GM21447 (cell line): ENCODE measurements around the gene ANKRD24.
A peak's percentile ranks its signal among the peaks of the same experiment; 100 is the strongest.
"Not testable (repeated sequence)": the region's sequence is repeated elsewhere in the genome, so short reads cannot be mapped to it uniquely, and the experiment has no call there.

Experiments used
- ATAC-seq: cut with Tn5 transposase; IDR thresholded peaks from one replicate; pipeline ENCODE4 v1.9.1; 2021; ENCODE audit not compliant: unreplicated experiment

The ANKRD24 gene

DNA sequence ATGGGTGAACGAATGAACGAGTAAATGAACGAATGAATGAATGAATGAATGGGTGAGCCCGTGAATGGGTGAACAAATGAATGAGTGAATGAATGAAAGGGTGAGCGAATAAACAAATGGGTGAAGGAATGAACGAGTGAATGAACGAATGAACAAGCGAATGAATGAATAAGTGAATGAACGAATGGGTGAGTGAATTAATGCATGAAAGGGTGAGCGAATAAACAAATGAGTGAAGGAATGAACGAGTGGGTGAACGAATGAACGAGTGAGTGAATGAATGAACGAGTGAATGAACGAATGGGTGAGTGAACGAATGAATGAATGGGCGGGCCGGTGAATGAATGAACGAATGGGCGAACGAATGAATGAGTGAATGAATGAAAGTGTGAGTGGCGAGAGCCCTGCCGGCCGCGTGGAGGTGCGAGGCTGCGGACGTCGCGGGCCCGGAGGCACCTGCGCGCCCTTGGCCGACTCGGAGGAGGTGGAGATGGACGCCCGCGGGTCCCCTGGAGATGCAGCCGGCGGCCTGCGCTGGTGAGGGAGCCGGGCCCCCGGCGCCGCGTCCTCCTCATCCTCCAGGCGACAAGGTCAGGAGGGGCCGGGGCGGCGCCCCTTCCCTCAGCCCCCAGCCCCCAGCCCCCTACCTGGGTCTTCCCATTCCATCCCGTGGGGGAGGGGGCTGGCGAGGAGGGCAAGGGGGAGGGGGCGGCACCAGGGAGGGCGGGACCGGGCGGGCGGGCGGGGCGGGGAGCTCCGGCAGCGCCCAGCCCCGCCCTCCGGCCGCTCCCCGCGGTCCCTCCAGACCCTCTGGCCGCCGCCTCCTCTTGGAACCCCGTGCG, 15.4 kb downstream of the ANKRD24 start:
- no peak for ATAC-seq

DNA sequence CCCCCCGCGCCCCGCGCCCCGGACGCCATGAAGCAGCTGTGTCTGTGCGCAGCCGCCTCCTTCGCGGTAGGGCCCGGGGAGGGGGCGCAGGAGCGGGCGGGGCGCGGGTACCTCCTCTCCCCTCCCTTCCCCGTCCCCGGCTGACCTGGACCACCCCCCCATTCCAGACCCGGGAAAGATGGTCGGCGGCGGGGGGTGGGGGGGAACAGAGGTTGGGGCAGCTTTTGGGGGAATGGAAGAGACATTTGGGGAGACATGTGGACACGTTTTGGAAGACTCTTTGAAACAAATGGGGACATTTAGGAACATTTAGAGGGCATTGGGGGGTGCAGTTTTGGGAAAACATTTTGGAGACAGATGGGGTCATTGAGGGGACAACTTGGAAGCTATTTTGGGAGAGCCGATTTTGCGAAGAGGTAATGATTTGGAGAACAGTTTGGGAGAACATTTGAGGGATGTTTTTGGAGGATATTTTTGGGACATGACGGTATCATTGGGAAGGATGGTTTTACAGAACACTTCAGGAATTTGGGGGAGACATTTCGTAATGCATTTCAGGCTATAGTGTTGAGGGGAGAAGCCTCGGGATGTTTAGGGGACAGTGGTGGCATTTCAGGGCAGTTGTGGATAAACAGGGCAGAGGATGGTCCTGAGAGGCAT, 16.1 kb downstream of the ANKRD24 start:
- no peak for ATAC-seq

DNA sequence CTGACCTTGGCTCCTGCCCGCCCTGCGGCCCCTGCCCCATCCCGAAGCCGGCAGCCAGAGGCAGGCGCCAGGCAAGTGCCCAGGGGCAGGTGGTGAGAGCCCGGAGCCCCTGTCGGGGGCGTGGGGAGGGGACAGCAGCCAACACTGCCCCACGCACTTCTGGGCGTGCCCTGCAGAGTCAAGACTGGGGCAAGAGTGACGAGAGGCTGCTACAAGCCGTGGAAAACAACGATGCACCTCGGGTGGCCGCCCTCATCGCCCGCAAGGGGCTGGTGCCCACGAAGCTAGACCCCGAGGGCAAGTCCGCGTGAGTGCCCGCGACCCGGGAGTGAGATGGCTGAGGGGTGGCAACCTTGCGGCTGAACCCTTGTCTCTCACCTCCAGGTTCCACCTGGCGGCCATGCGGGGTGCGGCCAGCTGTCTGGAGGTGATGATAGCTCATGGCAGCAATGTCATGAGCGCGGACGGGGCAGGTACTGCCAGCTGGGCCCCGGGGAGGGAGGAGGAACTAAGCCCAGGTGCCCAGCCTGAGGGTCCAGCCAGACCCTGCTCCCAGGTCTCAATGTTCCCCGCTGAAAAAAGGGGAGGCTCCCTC, 17.3 kb downstream of the ANKRD24 start:
- ATAC-seq, result no peak

DNA sequence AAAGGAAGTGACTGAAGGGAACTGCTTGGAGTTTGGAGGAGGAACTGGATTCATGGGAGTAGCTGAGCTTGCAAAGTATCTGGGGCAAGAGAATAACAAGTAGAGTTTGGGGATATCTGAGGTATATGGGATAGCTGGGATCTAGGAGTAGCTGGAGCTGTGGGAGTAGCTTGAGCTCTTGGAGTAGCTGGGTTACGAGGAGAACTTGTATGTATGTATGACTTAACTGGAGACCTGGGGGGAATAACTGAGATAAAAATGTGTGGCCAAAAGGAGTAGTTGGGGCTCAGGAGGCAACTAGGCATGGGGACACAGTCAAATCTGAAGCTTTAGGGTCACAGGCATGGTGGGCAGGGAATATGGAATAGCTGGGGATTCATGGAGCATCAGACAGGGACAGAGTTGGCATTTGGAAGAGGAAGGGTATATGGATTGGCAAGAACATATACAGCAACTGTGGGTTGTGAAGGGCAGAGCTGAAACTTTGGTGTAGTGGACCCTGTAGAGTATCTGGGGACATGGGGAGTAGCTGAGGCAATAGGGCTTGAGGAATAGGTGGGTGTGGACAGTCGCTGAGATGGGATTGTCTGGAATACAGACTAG, 18.6 kb downstream of the ANKRD24 start:
- ATAC-seq, result no peak

DNA sequence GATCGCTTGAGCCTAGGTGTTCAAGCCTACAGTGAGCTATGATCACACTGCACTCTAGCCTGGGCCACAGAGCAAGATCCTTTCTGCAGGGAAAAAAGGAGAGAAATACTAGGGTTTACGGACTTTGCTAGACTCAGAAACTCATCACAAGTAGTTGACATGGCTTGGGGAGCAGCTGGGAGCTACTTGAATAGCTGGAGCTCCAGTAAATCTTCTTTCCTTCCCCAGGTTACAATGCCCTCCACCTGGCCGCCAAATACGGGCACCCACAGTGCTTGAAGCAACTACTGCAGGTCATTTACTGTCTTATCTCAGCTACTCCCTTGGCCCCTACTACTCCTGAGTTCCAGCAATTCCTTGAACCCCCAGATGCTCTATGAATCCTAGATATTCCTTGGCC, 19.3 kb downstream of the ANKRD24 start:
- ATAC-seq, result no peak

DNA sequence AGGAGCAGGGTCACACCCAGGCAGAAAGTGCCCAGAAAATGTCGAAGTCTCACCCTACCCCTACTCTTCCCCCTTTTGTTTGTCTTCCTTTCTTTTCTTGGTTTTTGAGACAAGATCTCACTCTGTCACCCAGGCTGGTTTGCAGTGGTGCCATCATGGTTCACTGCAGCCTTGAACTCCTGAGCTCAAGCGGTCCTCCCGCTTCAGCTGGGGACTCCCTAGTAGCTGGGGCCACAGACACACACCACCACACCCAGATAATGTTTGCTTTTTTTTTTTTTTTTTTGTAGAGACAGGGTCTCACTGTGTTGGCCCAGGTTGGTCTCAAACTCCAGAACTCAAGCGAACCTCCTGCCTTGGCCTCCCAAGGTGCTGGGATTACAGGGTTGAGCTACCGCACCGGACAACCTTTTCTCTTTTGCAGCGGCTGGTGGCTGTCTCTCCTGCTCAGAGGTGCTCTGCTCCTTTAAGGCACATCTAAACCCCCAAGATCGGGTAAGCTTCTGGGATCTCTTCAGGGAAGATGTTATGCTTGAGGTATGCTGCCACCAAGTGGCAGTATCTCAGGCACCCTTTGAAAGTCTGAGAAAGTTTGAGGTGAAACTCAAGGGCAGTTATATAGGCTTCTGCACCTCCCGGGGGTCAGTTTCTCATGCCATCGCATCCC, 24.5 kb downstream of the ANKRD24 start:
- ATAC-seq, result no peak

DNA sequence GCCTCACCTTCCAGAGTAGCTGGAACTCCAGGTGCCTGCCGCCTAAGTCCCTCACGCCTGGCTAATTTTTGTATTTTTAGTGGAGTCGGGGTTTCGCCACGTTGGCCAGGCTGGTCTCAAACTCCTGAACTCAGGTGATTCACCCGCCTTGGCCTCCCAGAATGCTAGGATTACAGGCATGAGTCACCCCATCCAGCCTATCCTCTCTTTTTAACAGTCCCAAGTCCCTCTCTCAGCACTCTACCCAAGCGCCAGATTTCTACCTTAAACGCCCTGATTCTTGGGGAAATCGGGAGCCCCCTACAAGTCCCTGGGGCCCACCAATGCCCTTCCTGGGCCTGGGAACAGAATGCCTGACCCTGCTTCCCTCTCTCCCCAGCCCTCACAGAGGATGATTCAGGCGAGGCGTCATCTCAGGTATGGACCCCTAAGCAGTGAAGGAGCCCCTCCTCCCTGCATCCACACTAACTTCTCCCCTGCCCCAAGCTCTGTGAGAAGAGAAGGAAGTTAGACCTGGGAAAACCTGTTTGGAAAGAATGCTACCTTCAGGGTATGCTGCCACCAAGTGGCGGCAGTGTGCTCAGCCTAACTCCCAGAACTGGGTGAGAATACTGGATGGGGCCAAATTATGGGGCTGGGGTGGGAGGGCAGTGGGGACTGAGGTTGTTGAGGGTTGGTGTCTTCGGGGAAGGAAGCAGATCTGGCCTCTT, 26.1 kb downstream of the ANKRD24 start:
- no peak for ATAC-seq

DNA sequence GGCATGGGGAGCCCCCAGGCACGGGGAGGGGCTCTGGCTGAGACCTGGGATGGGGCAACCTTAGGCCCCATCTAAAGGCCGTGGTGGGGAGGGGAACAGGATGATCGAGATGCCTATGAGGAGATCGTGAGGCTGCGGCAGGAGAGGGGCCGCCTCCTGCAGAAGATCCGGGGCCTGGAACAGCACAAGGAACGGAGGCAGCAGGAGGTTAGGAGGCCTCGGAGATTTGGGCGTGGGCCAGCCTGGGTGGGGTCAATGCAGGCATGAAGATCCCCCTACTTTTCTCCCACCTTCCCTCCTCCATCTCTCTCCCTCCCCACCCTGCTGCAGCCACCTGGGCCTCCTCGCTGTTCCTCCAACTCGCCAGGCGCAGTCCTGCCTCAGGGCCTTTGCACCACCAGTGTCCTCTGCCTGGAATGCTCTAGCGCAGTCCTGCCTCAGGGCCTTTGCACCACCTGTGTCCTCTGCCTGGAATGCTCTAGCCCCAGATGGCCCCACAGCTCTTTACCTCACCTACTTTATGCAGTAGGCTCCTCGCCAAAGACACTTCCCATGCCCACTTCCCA, 27.8 kb downstream of the ANKRD24 start:
- ATAC-seq, result no peak

DNA sequence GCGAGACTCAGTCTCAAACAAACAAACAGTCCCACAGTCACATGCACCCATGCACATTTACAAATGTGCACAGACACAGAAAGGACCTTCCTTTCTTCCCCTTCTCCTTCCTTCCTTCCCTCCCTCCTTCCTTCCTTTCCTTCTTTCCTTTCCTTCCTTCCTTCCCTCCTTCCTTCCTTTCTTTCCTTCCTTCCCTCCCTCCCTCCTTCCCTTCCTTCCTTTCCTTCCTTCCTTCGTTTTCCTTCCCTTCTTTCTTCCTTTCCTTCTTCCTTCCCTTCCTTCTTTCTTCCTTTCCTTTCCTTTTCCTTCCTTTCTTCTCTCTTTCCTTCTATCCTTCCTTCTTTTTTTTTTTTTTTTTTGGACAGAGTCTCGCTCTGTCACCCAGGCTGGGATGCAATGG, 30.6 kb downstream of the ANKRD24 start:
- no peak for ATAC-seq

DNA sequence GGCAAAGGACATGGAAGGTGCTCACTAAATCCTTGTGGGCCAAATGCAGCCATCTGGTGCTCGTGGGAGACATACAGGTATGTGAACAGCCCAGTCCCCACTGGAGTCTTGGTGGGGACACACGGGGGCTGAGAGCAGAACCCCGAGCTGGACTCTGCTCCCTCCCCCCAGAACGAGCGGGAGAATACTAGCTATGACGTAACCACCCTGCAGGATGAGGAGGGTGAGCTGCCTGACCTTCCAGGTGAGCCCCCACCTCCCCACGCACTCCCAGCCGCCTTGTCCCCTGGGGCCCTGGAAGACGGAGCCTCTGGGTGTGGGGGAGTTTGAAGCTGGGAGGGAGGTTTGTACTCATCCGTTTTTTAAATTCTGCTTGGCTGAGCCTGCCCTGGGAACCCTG, 33.3 kb downstream of the ANKRD24 start:
- ATAC-seq, result no peak

DNA sequence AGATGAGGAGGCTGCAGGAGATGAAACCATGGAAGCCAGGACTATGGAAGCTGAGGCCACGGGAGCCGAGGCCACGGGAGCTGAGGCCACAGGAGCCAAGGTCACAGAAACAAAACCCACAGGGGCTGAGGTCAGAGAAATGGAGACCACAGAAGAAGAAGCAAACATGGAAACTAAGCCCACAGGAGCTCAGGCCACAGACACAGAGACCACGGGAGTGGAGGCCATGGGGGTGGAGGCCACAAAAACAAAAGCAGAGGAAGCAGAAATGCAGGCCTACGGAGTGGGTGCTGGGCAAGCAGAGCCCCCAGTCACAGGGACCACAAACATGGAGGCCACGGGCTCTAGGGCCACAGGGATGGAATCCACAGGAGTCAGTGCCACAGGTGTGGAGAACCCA, 34.4 kb downstream of the ANKRD24 start:
- no peak for ATAC-seq

DNA sequence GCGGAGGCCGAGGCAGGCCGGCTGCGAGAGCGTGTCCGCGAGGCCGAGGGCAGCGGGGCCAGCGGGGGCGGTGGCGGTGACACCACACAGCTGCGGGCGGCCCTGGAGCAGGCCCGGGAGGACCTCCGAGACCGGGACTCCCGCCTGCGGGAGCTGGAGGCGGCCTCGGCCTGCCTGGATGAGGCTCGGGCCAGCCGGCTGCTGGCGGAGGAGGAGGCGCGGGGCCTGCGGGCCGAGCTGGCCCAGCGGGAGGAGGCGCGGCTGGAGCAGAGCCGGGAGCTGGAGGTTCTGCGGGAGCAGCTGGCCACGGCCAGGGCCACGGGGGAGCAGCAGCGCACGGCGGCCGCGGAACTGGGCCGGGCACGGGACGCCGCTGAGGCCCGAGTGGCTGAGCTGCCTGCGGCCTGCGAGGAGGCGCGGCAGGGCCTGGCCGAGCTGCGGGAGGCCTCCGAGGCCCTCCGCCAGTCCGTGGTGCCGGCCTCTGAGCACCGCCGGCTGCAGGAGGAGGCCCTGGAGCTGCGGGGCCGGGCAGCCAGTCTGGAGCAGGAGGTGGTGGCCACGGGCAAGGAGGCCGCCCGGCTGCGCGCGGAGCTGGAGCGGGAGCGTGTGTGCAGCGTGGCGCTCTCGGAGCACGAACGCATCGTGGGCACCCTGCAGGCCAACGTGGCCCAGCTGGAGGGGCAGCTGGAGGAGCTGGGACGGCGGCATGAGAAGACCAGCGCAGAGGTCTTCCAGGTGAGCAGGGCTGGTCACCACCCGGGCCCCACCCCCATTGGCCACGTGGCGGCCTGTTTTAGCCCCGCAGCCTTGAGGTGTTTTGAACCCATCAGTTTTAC, 35.2 kb downstream of the ANKRD24 start:
- ATAC-seq, result no peak

DNA sequence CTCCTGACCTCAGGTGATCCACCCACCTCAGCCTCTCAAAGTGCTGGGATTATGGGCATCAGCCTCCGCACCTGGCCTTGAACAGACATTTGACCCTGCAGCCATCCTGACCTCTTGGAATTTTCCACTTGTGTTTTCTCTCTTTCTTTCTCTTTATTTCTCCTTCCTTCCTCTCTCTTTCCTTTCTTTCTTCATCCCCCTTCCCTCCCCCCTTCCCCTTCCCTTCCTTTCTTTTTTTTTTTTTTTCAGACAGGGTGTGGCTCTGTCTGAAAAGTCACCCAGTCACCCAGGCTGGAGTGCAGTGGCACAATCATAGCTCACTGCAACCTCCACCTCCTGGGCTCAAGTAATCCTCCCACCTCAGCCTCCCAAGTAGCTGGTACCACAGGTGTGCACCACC, 36.0 kb downstream of the ANKRD24 start:
- ATAC-seq, result not testable (repeated sequence)

DNA sequence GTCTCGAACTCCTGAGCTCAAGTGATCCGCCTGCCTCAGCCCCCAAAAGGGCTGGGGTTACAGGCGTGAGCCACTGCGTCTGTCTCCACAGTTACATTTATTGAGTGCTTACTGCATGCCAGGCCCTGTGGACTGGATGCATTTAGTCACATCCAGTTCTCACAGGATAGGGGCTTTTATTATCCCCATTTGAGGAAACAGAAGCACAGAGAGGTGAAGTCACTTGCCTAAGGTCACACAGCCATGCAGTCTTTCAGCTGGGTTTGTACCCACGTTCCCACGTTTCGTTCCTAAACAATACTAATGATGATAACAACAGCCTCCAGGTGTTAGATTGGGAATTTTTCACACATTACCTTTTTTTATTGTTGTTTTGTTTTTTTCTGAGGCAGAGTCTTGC, 37.7 kb downstream of the ANKRD24 start:
- ATAC-seq, result no peak

DNA sequence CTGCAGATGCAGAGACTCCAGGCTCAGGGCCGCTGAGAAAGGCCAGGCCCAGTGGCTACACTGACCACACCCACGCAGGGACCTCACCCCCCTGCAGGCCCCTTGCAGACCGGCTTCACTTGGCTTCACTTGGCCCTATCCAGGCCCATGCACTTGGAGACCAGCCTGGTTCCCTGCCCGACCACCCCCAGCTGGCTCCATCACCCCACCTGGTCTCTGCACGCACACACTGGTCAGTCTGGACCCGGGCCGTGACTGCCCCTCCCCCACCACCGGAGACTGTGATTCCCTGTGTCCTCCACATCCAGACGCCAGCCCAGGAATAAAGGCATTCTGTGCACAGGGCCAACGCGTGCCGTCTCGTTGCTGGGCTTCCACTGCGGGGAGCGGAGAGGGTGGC, 42.0 kb downstream of the ANKRD24 start:
- ATAC-seq, result no peak

DNA sequence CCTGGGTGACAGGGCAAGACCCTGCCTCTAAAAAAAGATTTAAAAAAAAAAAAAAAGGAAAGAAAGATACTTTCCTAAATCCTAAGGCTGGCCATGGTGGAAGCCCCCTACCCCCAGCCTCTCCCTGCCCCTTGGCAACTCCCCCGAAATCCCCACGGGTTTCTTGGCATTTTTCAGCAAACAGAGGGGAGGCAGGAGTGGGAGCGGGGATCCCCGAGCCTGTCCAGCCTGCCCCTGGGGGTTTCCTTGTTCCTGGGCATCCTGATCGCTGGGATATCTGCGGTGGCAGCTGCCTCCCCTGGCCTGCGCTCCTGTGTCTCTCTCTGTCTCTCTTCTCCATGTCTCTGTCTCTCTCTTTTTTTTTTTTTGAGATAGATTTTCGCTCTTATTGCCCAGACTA, 43.4 kb downstream of the ANKRD24 start:
- no peak for ATAC-seq

DNA sequence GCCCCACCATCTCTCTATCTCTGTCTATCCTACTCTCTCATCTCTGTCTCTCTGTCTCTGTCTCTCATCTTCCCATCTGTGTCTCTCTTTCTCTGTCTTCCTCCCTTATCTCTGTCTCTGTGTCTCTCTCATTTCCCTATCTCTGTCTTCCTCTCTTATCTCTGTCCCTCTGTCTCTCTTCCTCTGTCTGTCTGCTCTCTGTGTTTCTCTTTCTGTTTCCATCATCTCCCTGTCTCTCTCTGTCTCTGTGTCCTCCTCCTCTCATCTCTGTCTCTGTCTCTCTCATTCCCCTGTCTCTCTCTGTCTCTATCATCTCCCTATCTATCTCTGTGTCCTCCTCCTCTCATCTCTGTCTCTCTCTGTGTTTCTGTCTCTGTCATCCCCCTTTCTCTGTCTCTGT, 45.3 kb downstream of the ANKRD24 start:
- ATAC-seq, result no peak

DNA sequence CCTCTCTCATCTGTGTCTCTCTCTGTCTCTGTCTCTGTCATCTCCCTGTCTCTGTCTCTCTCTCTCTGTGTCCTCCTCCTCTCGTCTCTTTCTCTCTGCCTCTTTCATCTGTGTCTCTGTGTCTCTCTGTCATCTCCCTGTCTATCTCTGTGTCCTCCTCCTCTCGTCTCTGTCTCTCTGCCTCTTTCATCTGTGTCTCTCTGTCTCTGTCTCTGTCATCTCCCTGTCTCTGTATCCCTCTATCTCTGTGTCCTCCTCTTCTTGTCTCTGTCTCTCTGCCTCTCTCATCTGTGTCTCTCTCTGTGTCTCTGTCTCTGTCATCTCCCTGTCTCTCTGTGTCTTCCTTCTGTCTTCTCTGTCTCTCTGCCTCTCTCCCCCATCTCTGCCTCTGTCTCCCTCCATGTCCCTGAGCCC, 46.3 kb downstream of the ANKRD24 start:
- ATAC-seq, result no peak

DNA sequence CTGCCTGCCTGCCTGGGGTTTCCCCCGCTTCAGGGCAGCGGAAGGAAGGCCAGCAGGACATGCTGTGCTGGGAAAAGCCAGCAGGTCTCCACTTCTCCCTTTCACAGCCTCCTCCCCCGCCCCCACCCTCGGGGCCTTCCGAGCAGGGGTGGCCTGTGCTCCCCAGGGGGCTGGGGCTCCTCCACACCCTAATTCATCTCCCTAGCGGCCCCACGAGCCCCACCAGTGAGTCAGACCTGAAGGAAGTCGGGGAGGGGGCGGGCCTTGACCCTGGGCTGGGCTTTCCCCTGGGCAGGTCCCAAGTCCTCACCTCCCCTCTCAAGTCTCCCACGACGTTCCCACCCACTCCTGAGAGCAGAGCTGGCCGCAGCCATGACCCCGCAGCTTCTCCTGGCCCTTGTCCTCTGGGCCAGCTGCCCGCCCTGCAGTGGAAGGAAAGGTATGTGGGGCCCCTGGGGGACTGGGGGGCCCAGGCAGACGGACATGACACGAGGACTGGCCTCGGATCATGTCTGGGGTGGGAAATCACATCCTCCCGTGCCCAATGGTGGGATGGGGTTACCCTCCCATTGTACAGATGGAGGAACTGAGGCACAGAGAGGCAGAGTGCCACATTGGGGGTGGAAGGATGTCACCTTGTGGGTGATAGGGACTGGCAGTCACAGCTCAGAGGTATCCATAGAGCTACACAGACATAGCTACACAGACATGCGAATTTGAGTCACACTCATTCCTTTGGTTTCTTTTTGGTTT, 46.9 kb downstream of the ANKRD24 start, which contains the start of gene EBI3:
EBI3 (plus strand) TSS at position 345 of the 753 bp plus-strand sequence; CDS start at position 373, 28 bp downstream.
- peak; percentile 50 for ATAC-seq
